Measurements from ENCODE around the gene PFN1. TPM values are rescaled to one million over a fixed set of nuclear protein-coding genes. Genes with fewer than 3 reads are reported as not detected.

The PFN1 gene
- 455 TPM for total RNA-seq

- ATAC-seq = peak; percentile 71
Observed at GRCh38 chr17:4948166-4948930, at the start of gene PFN1. Gene PFN1 (minus strand): TSS chr17:4948530. CDS start chr17:4948394, 136 bp downstream.

- peak; percentile 92 for ATAC-seq
Observed at GRCh38 chr17:4997302-4998026, 49.1 kb upstream of the PFN1 start, which contains the start of the genes INCA1 and KIF1C. Gene INCA1 (minus strand): TSS chr17:4997522. CDS start chr17:4994437, 3,085 bp downstream. Gene KIF1C (plus strand): TSS chr17:4997950. CDS start chr17:5000247, 2,297 bp downstream.

GRCh38 chr17:4994081-4994595 lies 45.8 kb upstream of the PFN1 start:
- no peak for ATAC-seq

- ATAC-seq = no peak
Observed at GRCh38 chr17:4987767-4988567, 39.6 kb upstream of the PFN1 start.

- ATAC-seq = peak; percentile 80
Observed at GRCh38 chr17:4986951-4987766, 38.8 kb upstream of the PFN1 start, which contains the start of gene CAMTA2. Gene CAMTA2 (minus strand): TSS chr17:4987675. CDS start chr17:4986222, 1,453 bp downstream.

GRCh38 chr17:4986403-4986802 lies 38.1 kb upstream of the PFN1 start:
- peak; percentile 20 for ATAC-seq

GRCh38 chr17:4982305-4982704 lies 34.0 kb upstream of the PFN1 start:
- no peak for ATAC-seq

- peak; percentile 51 for ATAC-seq
Observed at GRCh38 chr17:4980644-4981216, 32.4 kb upstream of the PFN1 start.

GRCh38 chr17:4978726-4979125 lies 30.4 kb upstream of the PFN1 start:
- ATAC-seq = no peak

GRCh38 chr17:4974115-4974670 lies 25.9 kb upstream of the PFN1 start:
- no peak for ATAC-seq

GRCh38 chr17:4973256-4974114 lies 25.2 kb upstream of the PFN1 start:
- ATAC-seq = no peak

- no peak for ATAC-seq
Observed at GRCh38 chr17:4972752-4973151, 24.4 kb upstream of the PFN1 start.

- ATAC-seq = no peak
Observed at GRCh38 chr17:4972322-4972721, 24.0 kb upstream of the PFN1 start.

- no peak for ATAC-seq
Observed at GRCh38 chr17:4971826-4972225, 23.5 kb upstream of the PFN1 start.

GRCh38 chr17:4970273-4970672 lies 21.9 kb upstream of the PFN1 start:
- no peak for ATAC-seq

GRCh38 chr17:4969551-4970173 lies 21.3 kb upstream of the PFN1 start:
- no peak for ATAC-seq

- ATAC-seq = peak; percentile 7
Observed at GRCh38 chr17:4969047-4969550, 20.8 kb upstream of the PFN1 start.

- peak; percentile 0 for ATAC-seq
Observed at GRCh38 chr17:4968486-4969046, 20.2 kb upstream of the PFN1 start.

All from esophagus mucosa (tissue), 1 donor.